ENCODE data around the gene POU5F1.

GRCh38 chr6:31171931-31172905 lies 1.7 kb upstream of the POU5F1 start:
- TF ChIP-seq, protein P1, sequence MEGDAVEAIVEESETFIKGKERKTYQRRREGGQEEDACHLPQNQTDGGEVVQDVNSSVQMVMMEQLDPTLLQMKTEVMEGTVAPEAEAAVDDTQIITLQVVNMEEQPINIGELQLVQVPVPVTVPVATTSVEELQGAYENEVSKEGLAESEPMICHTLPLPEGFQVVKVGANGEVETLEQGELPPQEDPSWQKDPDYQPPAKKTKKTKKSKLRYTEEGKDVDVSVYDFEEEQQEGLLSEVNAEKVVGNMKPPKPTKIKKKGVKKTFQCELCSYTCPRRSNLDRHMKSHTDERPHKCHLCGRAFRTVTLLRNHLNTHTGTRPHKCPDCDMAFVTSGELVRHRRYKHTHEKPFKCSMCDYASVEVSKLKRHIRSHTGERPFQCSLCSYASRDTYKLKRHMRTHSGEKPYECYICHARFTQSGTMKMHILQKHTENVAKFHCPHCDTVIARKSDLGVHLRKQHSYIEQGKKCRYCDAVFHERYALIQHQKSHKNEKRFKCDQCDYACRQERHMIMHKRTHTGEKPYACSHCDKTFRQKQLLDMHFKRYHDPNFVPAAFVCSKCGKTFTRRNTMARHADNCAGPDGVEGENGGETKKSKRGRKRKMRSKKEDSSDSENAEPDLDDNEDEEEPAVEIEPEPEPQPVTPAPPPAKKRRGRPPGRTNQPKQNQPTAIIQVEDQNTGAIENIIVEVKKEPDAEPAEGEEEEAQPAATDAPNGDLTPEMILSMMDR (IDR thresholded peaks at IDR 0.05), result no peak
- no peak for TF ChIP-seq POLR2A (IDR thresholded peaks at IDR 0.05)
